Tibial nerve (tissue), 4 donors: ENCODE data around the gene NFATC1.

Experiments used
- CTCF ChIP-seq, 5 experiments: fragments of 200-600 bp in 3 of 5; fragments of 450-650 bp in 2 of 5; sonication (generic) in 3 of 5; IDR thresholded peaks; one replicate each; pipeline ENCODE4 v1.5.1; 2016 to 2019; ENCODE audit warnings: antibody characterized with exemption in 5 of 5, mild to moderate bottlenecking in 3 of 5, moderate library complexity in 2 of 5
- EP300 ChIP-seq, 2 donors: sonication (generic); formaldehyde crosslinking; IDR thresholded peaks; one replicate each; pipeline ENCODE4 v1.6.1; 2017; ENCODE audit warnings: antibody characterized with exemption in 2 of 2, mild to moderate bottlenecking in 1 of 2
- POLR2A ChIP-seq, 2 donors: fragments of 450-650 bp; IDR thresholded peaks; one replicate each; pipeline ENCODE4 v1.6.1; 2017; ENCODE audit warnings: antibody characterized with exemption in 2 of 2, mild to moderate bottlenecking in 2 of 2, moderate library complexity in 2 of 2

DNA sequence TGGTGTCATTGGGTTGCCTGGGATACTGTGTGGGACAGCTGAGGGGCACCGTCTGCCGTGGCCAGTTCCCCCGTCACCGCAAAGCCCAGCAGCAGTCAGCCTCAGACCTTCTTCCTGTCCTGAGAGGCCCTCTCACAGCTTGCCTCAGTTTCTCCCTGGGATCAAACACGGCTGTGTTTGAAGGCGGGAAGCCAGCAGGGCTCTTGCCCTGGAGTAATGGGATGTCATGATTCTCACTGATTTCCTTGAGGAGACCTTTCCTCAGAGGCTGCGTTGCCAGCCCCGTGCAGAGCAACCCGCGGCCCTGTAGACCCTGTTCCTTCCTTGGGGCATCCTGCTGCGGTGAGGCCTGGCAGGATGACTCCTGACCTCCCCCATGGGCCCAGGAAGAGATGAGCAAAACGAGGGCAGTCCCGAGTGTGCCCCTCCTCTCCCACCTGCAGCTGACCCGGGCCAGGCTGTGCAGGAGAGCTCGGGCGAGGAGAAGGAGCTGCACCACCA, 13.9 kb upstream of the NFATC1 start:
- no peak for TF ChIP-seq CTCF (IDR thresholded peaks at IDR 0.05)
- TF ChIP-seq POLR2A (IDR thresholded peaks at IDR 0.05): no peak
- no peak for TF ChIP-seq EP300 (IDR thresholded peaks at IDR 0.05)
